ENCODE measurements around the gene LMF1.

DNA sequence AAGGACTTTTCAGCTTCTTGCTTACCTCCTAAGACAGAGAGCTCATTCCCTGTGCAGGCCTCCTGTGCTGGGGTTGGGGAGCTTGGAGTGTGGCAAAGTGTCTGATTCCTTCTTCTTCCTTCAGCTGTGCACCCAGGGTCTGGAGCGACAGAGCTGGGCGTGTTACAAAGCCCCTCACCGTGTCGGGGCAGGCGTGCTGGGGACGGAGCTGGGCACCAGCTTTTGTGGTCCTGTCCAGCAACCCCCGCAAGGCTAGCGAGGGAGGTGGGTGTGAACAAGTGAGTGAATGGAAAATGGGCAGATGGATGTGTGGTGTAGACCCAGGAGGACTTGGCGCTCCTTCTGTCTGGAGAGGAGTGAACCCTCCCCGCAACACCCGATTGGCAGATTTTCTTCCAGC, 34.5 kb upstream of the LMF1 start:
- TF ChIP-seq, protein P1, sequence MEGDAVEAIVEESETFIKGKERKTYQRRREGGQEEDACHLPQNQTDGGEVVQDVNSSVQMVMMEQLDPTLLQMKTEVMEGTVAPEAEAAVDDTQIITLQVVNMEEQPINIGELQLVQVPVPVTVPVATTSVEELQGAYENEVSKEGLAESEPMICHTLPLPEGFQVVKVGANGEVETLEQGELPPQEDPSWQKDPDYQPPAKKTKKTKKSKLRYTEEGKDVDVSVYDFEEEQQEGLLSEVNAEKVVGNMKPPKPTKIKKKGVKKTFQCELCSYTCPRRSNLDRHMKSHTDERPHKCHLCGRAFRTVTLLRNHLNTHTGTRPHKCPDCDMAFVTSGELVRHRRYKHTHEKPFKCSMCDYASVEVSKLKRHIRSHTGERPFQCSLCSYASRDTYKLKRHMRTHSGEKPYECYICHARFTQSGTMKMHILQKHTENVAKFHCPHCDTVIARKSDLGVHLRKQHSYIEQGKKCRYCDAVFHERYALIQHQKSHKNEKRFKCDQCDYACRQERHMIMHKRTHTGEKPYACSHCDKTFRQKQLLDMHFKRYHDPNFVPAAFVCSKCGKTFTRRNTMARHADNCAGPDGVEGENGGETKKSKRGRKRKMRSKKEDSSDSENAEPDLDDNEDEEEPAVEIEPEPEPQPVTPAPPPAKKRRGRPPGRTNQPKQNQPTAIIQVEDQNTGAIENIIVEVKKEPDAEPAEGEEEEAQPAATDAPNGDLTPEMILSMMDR (conservative IDR thresholded peaks at IDR 0.05; ENCODE audit: low read depth, low read length), result no peak
- TF ChIP-seq EZH2 (IDR thresholded peaks at IDR 0.05; ENCODE audit: low read length, unreplicated experiment) (no peak), EZH2phosphoT487 (IDR thresholded peaks at IDR 0.05; ENCODE audit: borderline replicate concordance, low read length) (no peak)
